ENCODE data around the gene SCP2D1.

DNA sequence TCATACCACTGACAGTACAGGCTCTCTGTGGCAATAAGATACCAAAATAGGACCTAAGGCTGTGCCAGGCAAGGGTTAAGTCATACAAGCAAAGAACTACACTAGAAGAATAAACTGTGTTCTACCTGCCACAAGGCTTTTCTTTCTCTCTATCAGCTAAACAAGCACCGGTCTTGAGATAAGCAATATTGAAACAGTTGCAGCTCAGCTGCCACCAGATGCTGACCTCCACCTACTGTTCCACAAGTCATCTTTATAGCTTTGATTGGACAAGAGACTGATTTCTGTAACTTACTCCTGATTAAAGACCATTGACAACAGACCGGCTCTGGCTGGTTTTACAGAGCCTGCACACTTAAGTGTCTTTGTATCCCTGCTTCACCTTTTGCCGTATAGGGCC lies 24.1 kb downstream of the SCP2D1 start:
- TF ChIP-seq POLR2AphosphoS5 (IDR thresholded peaks at IDR 0.05): no peak
- TF ChIP-seq, protein P1, sequence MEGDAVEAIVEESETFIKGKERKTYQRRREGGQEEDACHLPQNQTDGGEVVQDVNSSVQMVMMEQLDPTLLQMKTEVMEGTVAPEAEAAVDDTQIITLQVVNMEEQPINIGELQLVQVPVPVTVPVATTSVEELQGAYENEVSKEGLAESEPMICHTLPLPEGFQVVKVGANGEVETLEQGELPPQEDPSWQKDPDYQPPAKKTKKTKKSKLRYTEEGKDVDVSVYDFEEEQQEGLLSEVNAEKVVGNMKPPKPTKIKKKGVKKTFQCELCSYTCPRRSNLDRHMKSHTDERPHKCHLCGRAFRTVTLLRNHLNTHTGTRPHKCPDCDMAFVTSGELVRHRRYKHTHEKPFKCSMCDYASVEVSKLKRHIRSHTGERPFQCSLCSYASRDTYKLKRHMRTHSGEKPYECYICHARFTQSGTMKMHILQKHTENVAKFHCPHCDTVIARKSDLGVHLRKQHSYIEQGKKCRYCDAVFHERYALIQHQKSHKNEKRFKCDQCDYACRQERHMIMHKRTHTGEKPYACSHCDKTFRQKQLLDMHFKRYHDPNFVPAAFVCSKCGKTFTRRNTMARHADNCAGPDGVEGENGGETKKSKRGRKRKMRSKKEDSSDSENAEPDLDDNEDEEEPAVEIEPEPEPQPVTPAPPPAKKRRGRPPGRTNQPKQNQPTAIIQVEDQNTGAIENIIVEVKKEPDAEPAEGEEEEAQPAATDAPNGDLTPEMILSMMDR (IDR thresholded peaks at IDR 0.05): no peak
